Bronchus fibroblast of lung (primary cell): ENCODE data around the gene OR51E1. TPM values are rescaled to one million over a fixed set of nuclear protein-coding genes. Genes with fewer than 3 reads are reported as not detected.

Experiments used
- total RNA-seq: library from RNA; depleted of rRNA; stranded (reverse); fragments of >200 nt; gene quantifications from 2 replicates; pipeline ENCODE4 v1.2.3, GENCODE V29; 2015

The OR51E1 gene, protein sequence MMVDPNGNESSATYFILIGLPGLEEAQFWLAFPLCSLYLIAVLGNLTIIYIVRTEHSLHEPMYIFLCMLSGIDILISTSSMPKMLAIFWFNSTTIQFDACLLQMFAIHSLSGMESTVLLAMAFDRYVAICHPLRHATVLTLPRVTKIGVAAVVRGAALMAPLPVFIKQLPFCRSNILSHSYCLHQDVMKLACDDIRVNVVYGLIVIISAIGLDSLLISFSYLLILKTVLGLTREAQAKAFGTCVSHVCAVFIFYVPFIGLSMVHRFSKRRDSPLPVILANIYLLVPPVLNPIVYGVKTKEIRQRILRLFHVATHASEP
- total RNA-seq: not detected in 2 replicates

GRCh38 chr11:4643682-4644081 is at the start of gene OR51E1:
OR51E1 (plus strand) TSS chr11:4643982; CDS start chr11:4652527, 8,545 bp downstream.

DNA sequence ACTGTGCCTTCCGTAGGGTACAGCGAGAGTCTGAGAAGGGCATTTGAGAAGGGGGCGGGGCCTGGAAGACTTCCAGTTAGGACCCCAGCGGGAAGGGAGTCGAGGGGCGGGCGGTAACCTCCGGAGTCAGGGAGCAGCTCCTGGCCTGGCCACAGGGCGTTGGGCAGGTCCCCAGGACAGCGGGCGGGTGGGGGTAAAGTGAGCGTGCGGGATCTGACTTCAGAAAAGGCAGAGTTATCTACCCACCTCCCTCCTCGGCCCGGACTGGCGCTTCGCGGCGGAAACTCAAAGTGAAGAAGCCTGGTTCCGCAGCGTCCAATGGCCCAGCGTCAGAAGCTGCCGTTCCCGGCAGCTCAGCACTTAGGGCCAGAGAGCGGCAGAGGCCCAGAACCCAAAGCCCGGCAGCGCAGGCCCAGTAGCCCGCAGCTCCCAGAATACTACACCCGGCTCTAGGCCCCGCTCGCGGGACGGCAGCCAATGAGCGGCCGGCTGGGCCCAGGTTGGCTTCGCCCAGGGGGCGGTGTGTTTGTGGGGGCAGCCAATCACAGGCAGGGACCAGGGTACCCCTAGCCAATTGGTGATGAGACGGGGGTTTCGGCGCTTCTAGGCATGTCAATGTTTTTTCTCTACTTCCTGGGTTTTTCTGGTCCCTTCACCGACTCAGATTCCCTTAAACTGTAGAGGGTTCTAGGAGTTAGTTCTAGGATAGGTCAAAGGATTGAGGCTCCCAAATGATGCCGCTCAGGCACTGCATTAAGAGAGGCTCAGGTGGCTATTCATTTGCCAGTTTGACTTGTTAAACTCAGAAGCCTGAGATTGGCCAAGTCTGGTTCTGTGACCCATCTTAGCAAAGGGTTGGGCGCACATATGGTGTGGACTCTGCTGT is 35.8 kb upstream of the OR51E1 start, which contains the start of gene TRIM68:
TRIM68 (minus strand) TSS at position 451 of the 886 bp plus-strand sequence. CDS start 2,727 bp downstream, outside the sequence.

DNA sequence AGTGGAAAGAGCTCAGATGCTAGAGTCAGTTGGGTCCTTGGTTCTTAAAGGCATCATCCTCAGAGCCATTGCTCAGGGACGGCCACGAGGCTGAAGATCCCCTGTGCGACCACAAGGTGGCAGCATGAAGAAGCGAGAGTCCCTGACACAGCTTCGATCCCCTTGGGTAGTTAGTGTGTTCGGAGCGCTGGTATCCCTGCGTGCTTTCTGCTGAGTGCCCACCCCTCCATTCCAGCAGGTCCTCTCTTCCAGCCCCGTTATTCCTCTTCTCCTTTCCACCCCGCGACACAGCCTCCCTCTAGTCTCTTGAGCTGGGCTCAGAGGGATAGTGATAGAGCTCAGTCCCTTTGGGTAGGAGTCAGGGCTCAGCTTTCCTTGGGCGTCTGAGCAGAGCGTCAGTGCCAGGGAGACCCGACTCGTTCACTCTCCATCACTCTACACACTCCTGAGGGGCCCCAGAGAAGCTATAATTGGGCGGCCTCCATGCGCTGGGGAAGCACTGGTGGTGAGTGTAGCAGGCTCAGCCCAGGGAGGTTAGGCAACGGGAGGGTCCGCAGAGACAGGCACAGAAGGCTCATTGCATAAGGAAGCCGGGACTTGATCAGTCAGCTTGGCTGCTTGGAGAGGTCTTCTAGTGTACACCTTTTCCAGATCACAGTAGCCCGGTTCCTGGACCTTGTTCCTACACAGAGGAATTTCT is 6.7 kb upstream of the OR51E1 start, which contains the start of gene OR51D1:
OR51D1 (plus strand) TSS at position 516 of the 700 bp plus-strand sequence. CDS start 2,314 bp downstream, outside the sequence.

DNA sequence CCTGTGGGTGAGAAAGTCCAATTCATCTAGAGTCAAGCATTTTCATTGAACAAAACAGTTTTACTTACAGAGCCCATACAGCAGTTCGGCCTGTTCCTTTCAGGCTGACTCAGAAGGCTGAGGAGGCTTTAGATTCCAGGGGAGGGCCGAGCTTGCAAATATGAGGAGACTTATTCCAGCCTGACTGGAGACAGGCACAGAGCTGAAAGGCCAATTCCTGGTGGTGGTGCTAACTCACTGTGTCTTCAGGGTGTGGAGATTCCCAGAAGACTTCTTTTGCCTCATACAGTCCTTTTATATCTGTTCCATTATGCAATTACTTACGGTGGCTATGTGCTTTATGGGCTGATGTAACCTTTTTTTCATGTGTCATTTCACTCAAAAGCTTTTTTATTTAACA is 53.8 kb downstream of the OR51E1 start, which contains the start of gene OR51E2:
OR51E2 (minus strand) TSS at position 269 of the 400 bp plus-strand sequence. CDS start 15,142 bp downstream, outside the sequence.

GRCh38 chr11:4704054-4704789 is 60.4 kb downstream of the OR51E1 start, which contains the start of gene MMP26:
MMP26 (plus strand) TSS chr11:4704784.

Other genes starting within 250 kb of the OR51E1 start
- not detected in 2 replicates for gene OR52K2, start 194.7 kb upstream of the OR51E1 start, total RNA-seq
- gene OR52K1, start 161.3 kb upstream of the OR51E1 start, total RNA-seq: not detected in 2 replicates
- gene OR52M1, start 98.8 kb upstream of the OR51E1 start, total RNA-seq: not detected in 2 replicates
- gene OR52I2, start 62.2 kb upstream of the OR51E1 start, total RNA-seq: not detected in 2 replicates
- not detected in 2 replicates for gene OR52I1, start 49.9 kb upstream of the OR51E1 start, total RNA-seq
- 8.9 TPM in 2 replicates for gene TRIM68, start 35.8 kb upstream of the OR51E1 start, total RNA-seq
- gene OR51D1, start 6.5 kb upstream of the OR51E1 start, total RNA-seq: not detected in 2 replicates
- not detected in 2 replicates for gene OR51E2, start 53.9 kb downstream of the OR51E1 start, total RNA-seq
- not detected in 2 replicates for gene MMP26, start 60.8 kb downstream of the OR51E1 start, total RNA-seq
- gene OR51F1, start 126.0 kb downstream of the OR51E1 start, total RNA-seq: not detected in 2 replicates
- not detected in 2 replicates for gene OR52R1, start 160.4 kb downstream of the OR51E1 start, total RNA-seq
- not detected in 2 replicates for gene OR51F2, start 177.3 kb downstream of the OR51E1 start, total RNA-seq
- gene OR51S1, start 205.2 kb downstream of the OR51E1 start, total RNA-seq: not detected in 2 replicates
- gene OR51T1, start 237.9 kb downstream of the OR51E1 start, total RNA-seq: not detected in 2 replicates